NCI-H2029 treated with DMSO at 0.1 percent for 48 hours (cell line): ENCODE results near the gene MLXIPL.
"Not testable (repeated sequence)": the region's sequence is repeated elsewhere in the genome, so short reads cannot be mapped to it uniquely, and the experiment has no call there.

Source experiments
- DNase-seq: peaks from one replicate; lab custom pipeline; 2025; lab: John Stamatoyannopoulos, UW

MLXIPL gene

GRCh38 chr7:73555411-73555982 is 68.8 kb downstream of the MLXIPL start:
- no peak for DNase-seq

- not testable (repeated sequence) for DNase-seq
Measured at GRCh38 chr7:73550093-73550492, 74.2 kb downstream of the MLXIPL start.

- no peak for DNase-seq
Measured at GRCh38 chr7:73549176-73549575, 75.1 kb downstream of the MLXIPL start.

GRCh38 chr7:73547841-73548240 is 76.5 kb downstream of the MLXIPL start:
- DNase-seq: no peak

GRCh38 chr7:73544678-73545077 is 79.6 kb downstream of the MLXIPL start:
- no peak for DNase-seq
